Neural progenitor cell (in vitro differentiated cells): ENCODE results near the gene FHDC1.

ENCODE experiments used
- EZH2 ChIP-seq: fragments of 200-600 bp; sonication (generic); IDR thresholded peaks from 2 replicates; pipeline ENCODE4 v1.6.1; 2017; ENCODE audit warnings: antibody characterized with exemption, mild to moderate bottlenecking, moderate library complexity
- TF ChIP-seq, protein P1 (sequence below): fragments of 200-600 bp; sonication (generic); IDR thresholded peaks from 2 replicates; pipeline ENCODE4 v1.5.1; 2017; ENCODE audit warnings: antibody characterized with exemption, mild to moderate bottlenecking

DNA sequence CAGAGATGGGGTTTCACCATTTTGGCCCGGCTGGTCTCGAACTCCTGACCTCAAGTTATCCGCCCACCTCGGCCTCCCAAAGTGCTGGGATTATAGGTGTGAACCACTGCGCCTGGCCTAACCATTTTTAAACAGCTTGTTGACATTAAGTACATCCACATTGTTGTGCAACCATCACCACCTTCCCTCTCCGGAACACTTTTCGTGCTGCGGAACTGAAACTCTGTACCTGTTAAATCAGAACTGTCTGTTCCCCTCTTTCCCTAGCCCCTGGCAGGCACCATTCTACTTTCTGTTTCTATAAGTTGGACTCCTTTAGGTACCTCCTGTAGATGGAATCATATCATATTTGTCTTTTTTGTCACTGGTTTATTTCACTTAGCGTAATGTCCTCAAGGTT is 9.5 kb downstream of the FHDC1 start:
- TF ChIP-seq, protein P1, sequence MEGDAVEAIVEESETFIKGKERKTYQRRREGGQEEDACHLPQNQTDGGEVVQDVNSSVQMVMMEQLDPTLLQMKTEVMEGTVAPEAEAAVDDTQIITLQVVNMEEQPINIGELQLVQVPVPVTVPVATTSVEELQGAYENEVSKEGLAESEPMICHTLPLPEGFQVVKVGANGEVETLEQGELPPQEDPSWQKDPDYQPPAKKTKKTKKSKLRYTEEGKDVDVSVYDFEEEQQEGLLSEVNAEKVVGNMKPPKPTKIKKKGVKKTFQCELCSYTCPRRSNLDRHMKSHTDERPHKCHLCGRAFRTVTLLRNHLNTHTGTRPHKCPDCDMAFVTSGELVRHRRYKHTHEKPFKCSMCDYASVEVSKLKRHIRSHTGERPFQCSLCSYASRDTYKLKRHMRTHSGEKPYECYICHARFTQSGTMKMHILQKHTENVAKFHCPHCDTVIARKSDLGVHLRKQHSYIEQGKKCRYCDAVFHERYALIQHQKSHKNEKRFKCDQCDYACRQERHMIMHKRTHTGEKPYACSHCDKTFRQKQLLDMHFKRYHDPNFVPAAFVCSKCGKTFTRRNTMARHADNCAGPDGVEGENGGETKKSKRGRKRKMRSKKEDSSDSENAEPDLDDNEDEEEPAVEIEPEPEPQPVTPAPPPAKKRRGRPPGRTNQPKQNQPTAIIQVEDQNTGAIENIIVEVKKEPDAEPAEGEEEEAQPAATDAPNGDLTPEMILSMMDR = no peak
- TF ChIP-seq EZH2 = no peak
